Measurements from ENCODE around the gene MAPK8. TPM values are rescaled to one million over a fixed set of nuclear protein-coding genes. Genes with fewer than 3 reads are reported as not detected.

MAPK8 gene
- polyA plus RNA-seq, 2 of the 4 experiments (the other 2 are of a cell fraction) = 29.6 to 71.4 TPM

- FAIRE-seq = no peak
- POLR2A ChIA-PET = no interaction called here
- no peaks in the 10 kb centered on the region for H3K9me3 ChIP-seq
- no peak overlapping the region for H3K27ac ChIP-seq
- whole genome bisulfite sequencing (ENCODE audit: missing lambda C conversion rate) = 74% methylated on average over 2 of the region's 2 CpGs
- peak; percentile 45 to 60; a peak in 4 of 6 replicates for ATAC-seq
- no peaks in the 10 kb centered on the region for H3K4me1 ChIP-seq
- TF ChIP-seq KDM1A (IDR thresholded peaks at IDR 0.05; ENCODE audit: low read depth) (no peak), RNF2 (IDR thresholded peaks at IDR 0.05; ENCODE audit: borderline replicate concordance, low read depth) (no peak), CTCF (IDR thresholded peaks at IDR 0.05) (peak; percentile 23; the same call in 2 of the 3 replicates), RAD21 (conservative IDR thresholded peaks at IDR 0.05 in 1 of 2, IDR thresholded peaks at IDR 0.05 in 1 of 2) (peak; percentile 22 to 42; a peak in 2 of 5 replicates), HOXB5 (CRISPR knock-in tag; IDR thresholded peaks at IDR 0.05) (no peak)
- DNase-seq (ENCODE audit: low read depth in 1 of 2, low spot score in 1 of 2) = peak in 1 of 2 experiments; percentile 57
- no peak overlapping the region for H3K4me3 ChIP-seq
- H3K4me2 ChIP-seq = no peak overlapping the region
- CTCF ChIA-PET = interaction anchor here (0.8 to 3.5 kb wide), 12 partner anchors 8 to 212 kb away, joined by 3 to 13 read pairs (median 4); no protein-coding TSS in a partner anchor
These were observed 137.8 kb downstream of the MAPK8 start for GRCh38 chr10:48444266-48444665.

- FAIRE-seq (no peak), DNase-seq (ENCODE audit: low read depth in 1 of 2, low spot score in 1 of 2) (peak in 1 of 2 experiments; percentile 11), ATAC-seq (peak; percentile 40 to 42; a peak in 5 of 6 replicates)
- no peaks in the 10 kb centered on the region for H3K9me3 ChIP-seq
- no peak overlapping the region for H3K4me3 ChIP-seq
- no peak overlapping the region for H3K27ac ChIP-seq
- no peak overlapping the region for H3K4me2 ChIP-seq
- ChIA-PET CTCF (interaction anchor here (0.8 to 3.5 kb wide), 15 partner anchors 9 to 211 kb away, joined by 3 to 13 read pairs (median 3); no protein-coding TSS in a partner anchor), POLR2A (no interaction called here)
- H3K4me1 ChIP-seq = no peaks in the 10 kb centered on the region
- TF ChIP-seq REST (IDR thresholded peaks at IDR 0.05) = no peak
- no peak for TF ChIP-seq CEBPB (IDR thresholded peaks at IDR 0.05)
- TF ChIP-seq RCOR1 (IDR thresholded peaks at IDR 0.05; ENCODE audit: low read depth, low read length) = no peak
- TF ChIP-seq FOSB (CRISPR knock-in tag; IDR thresholded peaks at IDR 0.05) = no peak
- no peak for TF ChIP-seq ATOH8 (CRISPR knock-in tag; IDR thresholded peaks at IDR 0.05; ENCODE audit: low read depth)
- no peak for TF ChIP-seq POLR2AphosphoS2 (conservative IDR thresholded peaks at IDR 0.05; ENCODE audit: low read length)
- TF ChIP-seq ESRRA (IDR thresholded peaks at IDR 0.05; ENCODE audit: borderline replicate concordance, low read length) = no peak
- no peak for TF ChIP-seq ZFP36 (IDR thresholded peaks at IDR 0.05; ENCODE audit: borderline replicate concordance, partially characterized antibody)
- no peak for TF ChIP-seq KDM1A (IDR thresholded peaks at IDR 0.05; ENCODE audit: low read depth)
- TF ChIP-seq HEYL (CRISPR knock-in tag; IDR thresholded peaks at IDR 0.05) = no peak
- no peak for TF ChIP-seq FOSL2 (IDR thresholded peaks at IDR 0.05)
- no peak for TF ChIP-seq FOSL2 (CRISPR knock-in tag; IDR thresholded peaks at IDR 0.05)
- WGBS (ENCODE audit: missing lambda C conversion rate) = 89% methylated on average over 16 of the region's 20 CpGs
These were observed 138.7 kb downstream of the MAPK8 start for GRCh38 chr10:48444861-48445841.

All from A549 (cell line).